NOMO-1 treated with dmso at 0.1 percent for 144 hours (cell line): ENCODE data around the gene C4A.
"Not testable (repeated sequence)": the region's sequence is repeated elsewhere in the genome, so short reads cannot be mapped to it uniquely, and the experiment has no call there.

Source experiments
- DNase-seq: peaks from one replicate; lab custom pipeline; 2025; ENCODE audit not compliant: unreplicated experiment; lab: John Stamatoyannopoulos, UW

C4A gene

DNA sequence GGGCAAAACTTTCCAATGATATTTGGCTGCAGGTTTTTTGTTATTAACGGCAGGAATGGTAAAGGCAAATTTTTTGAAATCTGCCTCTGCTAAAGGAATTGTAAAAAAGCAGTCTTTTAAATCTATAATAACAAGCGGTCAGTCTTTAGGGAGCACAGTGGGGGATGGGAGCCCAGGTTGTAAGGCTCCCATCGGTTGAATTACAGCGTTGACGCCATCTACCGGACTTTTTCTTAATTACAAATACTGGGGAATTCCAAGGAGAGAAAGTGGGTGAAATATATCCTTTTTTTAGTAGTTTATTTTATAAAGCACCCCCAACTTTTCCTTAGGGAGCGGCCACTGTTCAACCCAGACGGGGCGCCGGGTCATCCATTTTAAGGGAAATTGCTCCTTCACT lies 40.2 kb downstream of the C4A start:
- not testable (repeated sequence) for DNase-seq

DNA sequence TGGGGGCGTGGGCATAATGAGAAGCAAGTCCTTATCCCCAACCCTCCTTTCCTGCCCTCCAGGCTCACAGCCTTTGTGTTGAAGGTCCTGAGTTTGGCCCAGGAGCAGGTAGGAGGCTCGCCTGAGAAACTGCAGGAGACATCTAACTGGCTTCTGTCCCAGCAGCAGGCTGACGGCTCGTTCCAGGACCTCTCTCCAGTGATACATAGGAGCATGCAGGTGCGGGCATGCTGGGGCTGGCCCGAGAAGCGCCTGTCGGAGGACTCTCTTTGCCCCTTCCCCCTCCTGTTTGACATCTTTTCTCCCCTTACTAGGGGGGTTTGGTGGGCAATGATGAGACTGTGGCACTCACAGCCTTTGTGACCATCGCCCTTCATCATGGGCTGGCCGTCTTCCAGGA lies 46.8 kb downstream of the C4A start:
- DNase-seq: not testable (repeated sequence)

DNA sequence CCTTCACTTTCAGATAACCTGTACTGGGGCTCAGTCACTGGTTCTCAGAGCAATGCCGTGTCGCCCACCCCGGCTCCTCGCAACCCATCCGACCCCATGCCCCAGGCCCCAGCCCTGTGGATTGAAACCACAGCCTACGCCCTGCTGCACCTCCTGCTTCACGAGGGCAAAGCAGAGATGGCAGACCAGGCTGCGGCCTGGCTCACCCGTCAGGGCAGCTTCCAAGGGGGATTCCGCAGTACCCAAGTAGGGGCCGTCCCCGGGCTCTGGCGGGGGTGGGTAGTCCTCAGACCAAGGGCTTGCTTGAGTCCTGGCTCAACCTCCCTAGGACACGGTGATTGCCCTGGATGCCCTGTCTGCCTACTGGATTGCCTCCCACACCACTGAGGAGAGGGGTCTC lies 47.7 kb downstream of the C4A start:
- DNase-seq: not testable (repeated sequence)

DNA sequence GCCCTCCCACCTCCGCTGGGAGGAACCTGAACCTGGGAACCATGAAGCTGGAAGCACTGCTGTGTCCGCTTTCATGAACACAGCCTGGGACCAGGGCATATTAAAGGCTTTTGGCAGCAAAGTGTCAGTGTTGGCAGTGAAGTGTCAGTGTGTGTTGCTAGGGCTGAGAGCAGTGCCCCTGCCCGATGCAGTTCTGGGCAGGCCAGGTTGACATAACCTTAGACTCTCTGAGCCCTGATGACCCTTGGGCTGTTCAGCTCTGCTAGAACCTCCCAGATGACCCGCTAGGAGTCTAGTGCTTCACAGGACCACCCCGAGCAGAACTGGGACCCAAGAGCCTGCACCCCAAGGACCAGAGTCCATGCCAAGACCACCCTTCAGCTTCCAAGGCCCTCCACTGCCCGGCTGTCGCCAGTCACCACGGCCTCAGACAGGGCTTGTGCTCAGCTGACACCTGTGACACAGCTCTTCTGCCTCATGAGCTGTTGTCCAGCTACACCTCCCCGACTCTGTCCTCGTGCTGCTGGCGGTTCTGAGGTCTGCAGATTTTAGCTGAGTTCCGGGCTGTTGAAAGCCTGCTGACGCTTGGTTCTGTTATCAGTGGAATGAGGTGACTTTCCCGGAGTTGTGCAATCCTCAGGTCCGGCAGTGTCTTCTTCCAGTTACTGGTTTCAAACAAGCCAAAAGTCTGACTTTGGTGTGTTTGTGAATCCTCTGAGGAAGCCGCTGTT lies 53.6 kb downstream of the C4A start:
- DNase-seq: not testable (repeated sequence)

DNA sequence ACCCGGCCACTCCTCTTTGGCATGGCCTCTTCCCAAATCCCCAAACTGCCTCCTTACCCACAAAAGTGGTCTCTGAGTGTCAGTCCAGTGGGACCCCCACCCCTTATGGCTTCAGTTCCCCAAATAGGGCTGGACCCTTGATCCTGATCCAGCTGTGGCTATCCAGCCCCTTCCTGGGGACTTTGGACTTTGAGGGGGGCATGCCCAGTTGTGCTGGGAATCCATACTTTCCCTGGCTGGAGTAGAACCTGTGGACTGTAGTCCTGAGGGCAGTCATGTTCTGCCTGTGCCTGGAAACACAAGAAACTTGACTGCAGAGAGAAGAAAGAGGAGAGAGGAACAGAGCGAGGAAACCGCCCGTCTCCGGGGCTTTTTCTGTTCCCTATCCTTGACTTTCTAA lies 55.3 kb downstream of the C4A start:
- DNase-seq: not testable (repeated sequence)

DNA sequence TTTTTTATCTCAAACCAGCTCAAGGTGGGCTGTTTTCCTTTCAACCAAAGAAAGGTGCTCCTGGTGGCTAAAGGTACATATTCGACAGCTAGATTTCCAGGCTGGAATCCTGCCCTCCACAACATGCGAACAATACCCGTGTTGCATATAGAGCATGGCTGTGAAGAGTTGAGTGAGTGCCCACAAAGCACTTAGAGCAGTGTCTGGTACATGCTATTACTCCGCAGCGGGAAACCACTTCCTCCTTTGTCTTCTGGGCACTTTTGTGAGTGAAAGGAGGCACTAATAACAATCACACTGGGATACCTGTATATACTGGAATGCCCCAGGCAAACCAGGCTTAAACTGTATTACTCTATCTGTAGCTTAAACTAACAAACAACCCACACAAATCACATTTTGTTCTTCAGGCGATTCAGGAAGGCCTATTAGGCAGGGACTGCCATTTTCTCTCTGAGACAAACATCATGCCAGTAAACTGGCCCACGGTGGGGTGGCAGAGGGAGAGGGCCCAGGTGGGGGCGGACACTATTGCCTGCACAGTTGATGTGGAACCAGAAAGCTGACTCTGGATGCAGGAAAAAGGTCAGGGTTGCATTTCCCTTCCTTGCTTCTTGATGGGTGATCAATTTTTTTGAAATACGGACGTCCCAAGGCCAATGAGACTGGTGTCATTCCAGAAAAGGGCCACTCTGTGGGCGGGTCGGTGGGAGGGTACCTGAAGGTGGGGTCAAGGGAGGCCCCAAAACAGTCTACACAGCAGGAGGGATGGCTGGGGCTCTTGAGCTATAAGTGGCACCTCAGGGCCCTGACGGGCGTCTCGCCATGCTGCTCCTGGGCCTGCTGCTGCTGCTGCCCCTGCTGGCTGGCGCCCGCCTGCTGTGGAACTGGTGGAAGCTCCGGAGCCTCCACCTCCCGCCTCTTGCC lies 56.0 kb downstream of the C4A start, which contains the start of gene CYP21A2:
TSS of gene CYP21A2 (plus strand) at position 818 of the 927 bp plus-strand sequence. CDS start at position 826, 8 bp downstream.
- DNase-seq: not testable (repeated sequence)

DNA sequence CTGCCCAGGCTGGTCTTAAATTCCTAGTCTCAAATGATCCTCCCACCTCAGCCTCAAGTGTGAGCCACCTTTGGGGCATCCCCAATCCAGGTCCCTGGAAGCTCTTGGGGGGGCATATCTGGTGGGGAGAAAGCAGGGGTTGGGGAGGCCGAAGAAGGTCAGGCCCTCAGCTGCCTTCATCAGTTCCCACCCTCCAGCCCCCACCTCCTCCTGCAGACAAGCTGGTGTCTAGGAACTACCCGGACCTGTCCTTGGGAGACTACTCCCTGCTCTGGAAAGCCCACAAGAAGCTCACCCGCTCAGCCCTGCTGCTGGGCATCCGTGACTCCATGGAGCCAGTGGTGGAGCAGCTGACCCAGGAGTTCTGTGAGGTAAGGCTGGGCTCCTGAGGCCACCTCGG lies 57.0 kb downstream of the C4A start:
- not testable (repeated sequence) for DNase-seq

DNA sequence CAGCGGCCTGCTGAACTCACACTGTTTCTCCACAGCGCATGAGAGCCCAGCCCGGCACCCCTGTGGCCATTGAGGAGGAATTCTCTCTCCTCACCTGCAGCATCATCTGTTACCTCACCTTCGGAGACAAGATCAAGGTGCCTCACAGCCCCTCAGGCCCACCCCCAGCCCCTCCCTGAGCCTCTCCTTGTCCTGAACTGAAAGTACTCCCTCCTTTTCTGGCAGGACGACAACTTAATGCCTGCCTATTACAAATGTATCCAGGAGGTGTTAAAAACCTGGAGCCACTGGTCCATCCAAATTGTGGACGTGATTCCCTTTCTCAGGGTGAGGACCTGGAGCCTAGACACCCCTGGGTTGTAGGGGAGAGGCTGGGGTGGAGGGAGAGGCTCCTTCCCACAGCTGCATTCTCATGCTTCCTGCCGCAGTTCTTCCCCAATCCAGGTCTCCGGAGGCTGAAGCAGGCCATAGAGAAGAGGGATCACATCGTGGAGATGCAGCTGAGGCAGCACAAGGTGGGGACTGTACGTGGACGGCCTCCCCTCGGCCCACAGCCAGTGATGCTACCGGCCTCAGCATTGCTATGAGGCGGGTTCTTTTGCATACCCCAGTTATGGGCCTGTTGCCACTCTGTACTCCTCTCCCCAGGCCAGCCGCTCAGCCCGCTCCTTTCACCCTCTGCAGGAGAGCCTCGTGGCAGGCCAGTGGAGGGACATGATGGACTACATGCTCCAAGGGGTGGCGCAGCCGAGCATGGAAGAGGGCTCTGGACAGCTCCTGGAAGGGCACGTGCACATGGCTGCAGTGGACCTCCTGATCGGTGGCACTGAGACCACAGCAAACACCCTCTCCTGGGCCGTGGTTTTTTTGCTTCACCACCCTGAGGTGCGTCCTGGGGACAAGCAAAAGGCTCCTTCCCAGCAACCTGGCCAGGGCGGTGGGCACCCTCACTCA lies 57.7 kb downstream of the C4A start:
- DNase-seq: not testable (repeated sequence)

DNA sequence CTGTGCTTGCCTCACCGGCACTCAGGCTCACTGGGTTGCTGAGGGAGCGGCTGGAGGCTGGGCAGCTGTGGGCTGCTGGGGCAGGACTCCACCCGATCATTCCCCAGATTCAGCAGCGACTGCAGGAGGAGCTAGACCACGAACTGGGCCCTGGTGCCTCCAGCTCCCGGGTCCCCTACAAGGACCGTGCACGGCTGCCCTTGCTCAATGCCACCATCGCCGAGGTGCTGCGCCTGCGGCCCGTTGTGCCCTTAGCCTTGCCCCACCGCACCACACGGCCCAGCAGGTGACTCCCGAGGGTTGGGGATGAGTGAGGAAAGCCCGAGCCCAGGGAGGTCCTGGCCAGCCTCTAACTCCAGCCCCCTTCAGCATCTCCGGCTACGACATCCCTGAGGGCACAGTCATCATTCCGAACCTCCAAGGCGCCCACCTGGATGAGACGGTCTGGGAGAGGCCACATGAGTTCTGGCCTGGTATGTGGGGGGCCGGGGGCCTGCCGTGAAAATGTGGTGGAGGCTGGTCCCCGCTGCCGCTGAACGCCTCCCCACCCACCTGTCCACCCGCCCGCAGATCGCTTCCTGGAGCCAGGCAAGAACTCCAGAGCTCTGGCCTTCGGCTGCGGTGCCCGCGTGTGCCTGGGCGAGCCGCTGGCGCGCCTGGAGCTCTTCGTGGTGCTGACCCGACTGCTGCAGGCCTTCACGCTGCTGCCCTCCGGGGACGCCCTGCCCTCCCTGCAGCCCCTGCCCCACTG lies 58.6 kb downstream of the C4A start:
- DNase-seq: not testable (repeated sequence)

DNA sequence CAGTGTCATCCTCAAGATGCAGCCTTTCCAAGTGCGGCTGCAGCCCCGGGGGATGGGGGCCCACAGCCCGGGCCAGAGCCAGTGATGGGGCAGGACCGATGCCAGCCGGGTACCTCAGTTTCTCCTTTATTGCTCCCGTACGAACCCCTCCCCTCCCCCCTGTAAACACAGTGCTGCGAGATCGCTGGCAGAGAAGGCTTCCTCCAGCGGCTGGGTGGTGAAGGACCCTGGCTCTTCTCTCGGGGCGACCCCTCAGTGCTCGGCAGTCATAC lies 59.1 kb downstream of the C4A start:
- DNase-seq: not testable (repeated sequence)

DNA sequence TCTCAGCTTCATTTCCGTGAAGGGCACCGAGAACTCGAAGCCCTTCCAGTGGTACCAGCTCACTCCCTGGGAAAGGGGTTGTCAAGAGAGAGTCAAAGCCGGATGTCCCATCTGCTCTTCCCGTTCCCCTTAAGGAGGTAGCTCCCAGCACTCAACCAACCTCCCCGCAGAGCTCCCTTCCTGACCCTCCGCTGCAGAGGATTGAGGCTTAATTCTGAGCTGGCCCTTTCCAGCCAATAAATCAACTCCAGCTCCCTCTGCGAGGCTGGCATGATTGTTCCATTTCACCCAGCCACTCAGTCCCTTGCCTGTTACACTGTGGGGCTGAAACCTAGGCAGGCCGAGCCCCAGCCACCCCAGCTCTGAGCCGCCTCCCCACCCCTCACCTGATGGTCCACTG lies 59.5 kb downstream of the C4A start:
- not testable (repeated sequence) for DNase-seq

DNA sequence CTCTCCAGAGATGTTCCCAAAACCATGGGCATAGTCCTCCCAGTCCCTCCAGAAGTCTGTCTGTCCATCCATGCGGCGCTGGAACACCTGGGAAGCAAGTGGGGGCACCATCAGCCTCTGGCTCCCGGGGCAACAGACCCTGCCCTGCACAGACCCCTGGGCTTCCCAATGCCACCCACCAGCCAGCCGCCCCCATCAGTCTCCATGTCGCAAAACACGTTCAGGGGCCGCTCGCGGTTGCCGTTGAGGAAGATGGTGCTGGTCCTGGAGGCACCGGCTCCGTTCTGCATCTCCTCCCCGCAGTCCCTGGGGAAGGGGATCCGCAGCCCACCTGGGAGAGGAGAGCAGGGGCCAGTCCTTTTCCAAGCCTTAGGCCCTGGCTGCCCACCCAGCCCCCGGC lies 60.4 kb downstream of the C4A start:
- not testable (repeated sequence) for DNase-seq

DNA sequence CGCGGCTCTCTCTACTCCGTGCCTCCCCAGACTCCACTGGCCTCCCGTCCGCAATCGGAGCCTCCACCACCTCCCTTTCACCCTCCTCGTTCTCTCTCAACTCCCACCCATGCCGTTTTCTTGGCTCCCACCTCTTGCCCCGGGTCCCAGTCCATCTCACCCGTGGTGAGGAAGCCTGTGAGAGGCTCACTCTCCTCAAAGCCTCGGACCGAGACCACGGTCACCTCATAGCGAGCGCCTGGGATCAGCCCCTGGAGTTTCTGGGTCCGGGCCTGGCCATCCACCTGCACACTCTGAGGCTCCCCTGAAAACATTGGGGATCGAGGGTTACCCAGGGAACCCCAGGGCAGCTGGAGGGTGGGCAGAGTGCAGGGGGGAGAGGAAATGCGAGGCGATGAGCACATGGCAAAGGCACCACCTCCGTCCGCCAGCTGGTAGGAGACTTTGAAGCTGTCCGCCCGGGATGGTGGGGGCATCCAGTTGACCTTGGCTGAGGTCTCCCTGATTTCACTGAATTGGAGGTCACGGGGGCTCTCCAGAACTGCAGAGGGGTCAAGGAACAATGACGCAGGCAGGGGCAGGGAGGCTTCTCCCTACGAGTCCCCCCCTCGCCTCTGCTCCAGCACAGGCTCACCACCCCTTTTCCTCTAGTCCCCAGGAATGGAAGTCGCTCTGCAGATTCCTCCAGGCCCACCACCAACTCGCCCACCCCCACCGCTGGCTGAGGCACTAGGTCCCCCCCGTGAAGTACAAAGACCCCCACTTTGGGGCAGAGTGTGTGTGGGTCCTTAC lies 61.9 kb downstream of the C4A start:
- DNase-seq: not testable (repeated sequence)

DNA sequence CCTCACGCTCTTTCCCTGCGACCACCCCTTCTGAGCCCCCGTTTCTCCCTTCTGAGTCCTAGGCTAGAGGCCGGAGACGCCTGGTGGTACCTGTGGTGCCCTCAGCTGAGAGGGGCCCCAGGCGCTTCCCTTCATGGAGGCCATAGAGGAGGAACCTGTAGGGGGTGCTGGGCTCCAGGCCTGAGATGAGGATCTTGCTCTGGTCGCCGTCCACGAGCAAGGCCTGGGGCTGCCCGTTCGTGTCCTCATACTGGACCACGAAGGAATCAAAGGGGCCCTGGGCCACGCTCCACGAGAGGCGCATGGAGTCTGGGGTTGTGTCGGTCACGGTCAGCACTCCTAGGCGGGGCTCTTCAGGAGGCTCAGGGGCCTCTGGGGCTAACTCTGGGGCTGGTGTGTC lies 63.1 kb downstream of the C4A start:
- DNase-seq: not testable (repeated sequence)

DNA sequence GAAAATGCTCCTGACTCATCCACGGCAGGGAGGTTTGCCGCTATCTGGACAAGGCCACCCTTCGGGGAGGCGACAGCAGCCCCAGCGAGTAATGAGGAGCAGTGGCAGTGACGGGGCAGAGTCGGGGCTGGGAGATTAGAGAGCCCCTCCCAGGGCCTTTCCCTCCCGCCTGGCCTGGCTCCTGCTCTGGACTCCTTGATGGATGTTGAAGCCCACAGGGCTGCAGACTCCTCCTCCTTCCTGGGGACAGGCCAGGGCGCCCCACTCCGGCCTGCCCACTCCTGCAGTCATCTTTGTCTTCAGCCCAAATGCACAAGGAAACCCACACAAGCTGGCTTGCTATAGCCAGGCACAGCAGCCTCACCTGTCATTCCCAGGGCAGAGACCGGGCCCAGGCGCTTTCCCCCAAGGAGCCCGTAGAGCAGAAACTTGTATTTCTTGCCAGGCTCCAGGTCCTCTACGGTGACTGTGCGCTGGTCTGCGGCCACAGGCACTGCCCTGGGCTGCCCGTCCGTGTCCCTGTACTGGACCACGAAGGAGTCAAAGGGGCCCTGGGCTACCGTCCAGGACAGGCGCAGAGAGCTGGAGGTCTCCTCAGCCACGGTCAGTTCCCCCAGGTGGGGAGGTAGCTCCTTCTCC lies 64.1 kb downstream of the C4A start:
- no peak for DNase-seq

DNA sequence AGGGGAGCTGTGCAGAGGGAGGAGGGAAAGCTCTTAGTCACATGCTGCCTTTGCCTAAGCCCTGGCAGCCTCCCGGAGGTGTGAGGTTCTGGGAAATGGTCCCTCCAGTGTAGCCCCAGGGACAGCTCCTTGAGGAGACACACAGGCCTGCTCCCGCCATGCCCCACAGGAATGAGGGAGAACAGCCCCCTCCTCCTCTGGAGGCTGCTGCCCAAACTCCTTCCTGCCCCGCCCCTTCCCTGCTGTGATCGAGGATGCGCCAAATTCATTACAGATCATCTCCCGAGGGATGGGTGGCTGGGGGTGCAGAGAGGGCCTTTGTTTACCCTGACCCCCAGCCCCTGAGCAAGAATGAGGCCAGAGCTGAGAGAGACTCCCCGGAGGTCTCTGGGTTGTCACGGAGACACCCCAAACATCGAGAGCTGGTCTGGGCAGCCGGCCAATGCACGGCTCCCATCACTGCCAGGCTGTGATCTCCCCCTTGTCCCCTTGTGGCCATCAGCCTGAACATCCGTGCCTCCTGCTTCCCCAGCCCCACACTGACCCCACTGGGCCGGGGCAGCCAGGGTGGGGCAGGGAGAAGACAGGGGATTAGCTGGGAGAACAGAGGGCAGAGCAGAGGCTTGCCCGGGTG lies 64.7 kb downstream of the C4A start:
- DNase-seq: no peak

DNA sequence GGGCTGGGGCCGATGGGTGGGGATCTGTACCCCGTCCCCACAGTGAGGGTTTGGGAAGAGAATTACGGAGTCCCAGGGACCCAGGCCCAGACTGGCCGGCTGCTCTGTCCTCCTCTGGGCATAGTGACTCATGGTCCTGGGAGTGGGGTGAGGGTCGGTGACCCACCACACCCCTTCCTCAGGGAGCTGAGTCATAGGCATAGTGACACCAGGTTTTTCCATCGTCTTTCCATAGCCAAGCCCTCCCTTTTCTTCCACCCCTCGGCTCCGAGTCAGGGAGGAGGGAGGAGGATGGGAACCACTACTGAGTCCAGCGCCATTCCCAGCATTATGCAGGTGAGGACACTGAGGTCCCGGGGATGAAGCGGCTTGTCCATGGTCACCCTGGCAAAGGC lies 65.2 kb downstream of the C4A start:
- no peak for DNase-seq

DNA sequence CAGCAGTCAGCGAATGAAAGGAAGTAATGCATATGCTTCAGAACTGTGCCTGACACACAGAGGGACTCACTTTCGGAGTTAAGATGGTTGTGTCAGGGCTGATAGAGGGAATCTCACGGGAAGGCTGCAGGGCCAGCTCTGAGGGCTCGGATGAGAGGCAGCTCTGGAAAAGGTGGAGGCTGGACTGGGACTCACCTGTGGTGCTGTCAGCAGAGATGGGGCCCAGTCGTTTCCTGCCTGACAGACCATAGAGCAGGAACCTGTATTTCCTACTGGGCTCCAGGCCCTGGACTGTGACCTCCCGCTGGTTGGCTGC lies 65.6 kb downstream of the C4A start:
- no peak for DNase-seq
